Calu3 (cell line): ENCODE results near the gene FBP2. TPM values are rescaled to one million over a fixed set of nuclear protein-coding genes. Genes with fewer than 3 reads are reported as not detected.
"Not testable (repeated sequence)": the region's sequence is repeated elsewhere in the genome, so short reads cannot be mapped to it uniquely, and the experiment has no call there.

Experiments used
- BruUV-seq: library from RNA; stranded (reverse); fragments of 400-500 nt; replicated peaks from 2 replicates; lab custom pipeline; 2021; lab: Mats Ljungman, UMichigan
- CTCF ChIA-PET: fragments of 300-600 bp; sonication (Branson Sonifier 250); formaldehyde crosslinking; loops from one replicate; lab custom pipeline; 2022; ENCODE audit warnings: antibody characterized with exemption; lab: Charles Lee
- DNase-seq: peaks from one replicate; pipeline ENCODE4 v3.0.0; 2022
- H3K27ac Mint-ChIP-seq: one replicate; pipeline ENCODE4 v1.8.0; 2022; ENCODE audit warnings: mixed read lengths; ENCODE audit not compliant: unreplicated experiment
- H3K27me3 Mint-ChIP-seq: one replicate; pipeline ENCODE4 v1.8.0; 2022; ENCODE audit warnings: mixed read lengths; ENCODE audit not compliant: unreplicated experiment
- H3K36me3 Mint-ChIP-seq: one replicate; pipeline ENCODE4 v1.8.0; 2022; ENCODE audit warnings: mild to moderate bottlenecking, moderate library complexity, mixed read lengths; ENCODE audit not compliant: insufficient read depth, unreplicated experiment
- H3K4me1 Mint-ChIP-seq: one replicate; pipeline ENCODE4 v1.8.0; 2022; ENCODE audit warnings: mild to moderate bottlenecking, low read depth, mixed read lengths; ENCODE audit not compliant: unreplicated experiment
- H3K4me3 Mint-ChIP-seq: one replicate; pipeline ENCODE4 v1.8.0; 2022; ENCODE audit warnings: mild to moderate bottlenecking, low read depth, moderate library complexity, mixed read lengths; ENCODE audit not compliant: unreplicated experiment
- H3K9me3 Mint-ChIP-seq: one replicate; pipeline ENCODE4 v1.8.0; 2022; ENCODE audit warnings: low read depth, mixed read lengths; ENCODE audit not compliant: unreplicated experiment
- CTCF ChIP-seq: fragments of 200-600 bp; IDR thresholded peaks from one replicate; pipeline ENCODE4 v1.8.0; 2022; ENCODE audit warnings: antibody characterized with exemption; ENCODE audit not compliant: unreplicated experiment
- intact Hi-C: fragments of 100-400 bp; cut with micrococcal nuclease; formaldehyde crosslinking; loops from one replicate; pipeline ENCODE4 v1.10.0; 2022; ENCODE audit not compliant: unreplicated experiment
- total RNA-seq: library from RNA; stranded (reverse); gene quantifications from 2 replicates; pipeline ENCODE4 v1.2.3, GENCODE V29; 2022

Gene FBP2
- total RNA-seq, 1 experiment from 2014 or later = not detected

DNA sequence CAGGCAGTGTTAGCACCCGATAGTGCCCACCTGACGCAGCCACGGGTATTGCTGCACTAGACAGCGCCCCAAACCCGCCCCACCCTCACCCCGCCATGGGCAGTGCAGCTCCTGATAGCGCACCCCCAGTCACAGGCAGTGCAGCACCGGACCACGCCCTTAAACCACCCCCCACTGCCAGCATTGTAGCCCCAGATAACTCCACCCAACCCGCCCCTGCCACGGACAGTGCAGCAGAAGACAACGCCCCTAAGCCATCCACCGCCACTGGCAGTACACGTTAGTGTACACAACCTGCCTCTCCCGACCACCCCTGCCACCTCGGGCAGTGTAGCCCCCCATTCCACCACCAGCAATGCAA, 39.6 kb downstream of the FBP2 start:
- no peak for TF ChIP-seq CTCF
- no TSS peak for BruUV-seq
- no peaks in the 10 kb centered on the region for H3K36me3 Mint-ChIP-seq
- no peak overlapping the region for H3K4me3 Mint-ChIP-seq
- CTCF ChIA-PET = interaction anchor here (0.7 to 1.0 kb wide), 8 partner anchors 49 to 614 kb away, joined by 3 to 8 read pairs (median 4); no protein-coding TSS in a partner anchor
- no peak for DNase-seq
- intact Hi-C loops = loop anchor here (1.0 kb wide), 2 partner anchors 49 to 69 kb away; no protein-coding TSS in a partner anchor
- H3K27ac Mint-ChIP-seq = no peak overlapping the region
- peaks cover 11% of the 10 kb centered on the region for H3K4me1 Mint-ChIP-seq
- H3K9me3 Mint-ChIP-seq = no peaks in the 10 kb centered on the region
- peaks cover 8% of the 10 kb centered on the region for H3K27me3 Mint-ChIP-seq

DNA sequence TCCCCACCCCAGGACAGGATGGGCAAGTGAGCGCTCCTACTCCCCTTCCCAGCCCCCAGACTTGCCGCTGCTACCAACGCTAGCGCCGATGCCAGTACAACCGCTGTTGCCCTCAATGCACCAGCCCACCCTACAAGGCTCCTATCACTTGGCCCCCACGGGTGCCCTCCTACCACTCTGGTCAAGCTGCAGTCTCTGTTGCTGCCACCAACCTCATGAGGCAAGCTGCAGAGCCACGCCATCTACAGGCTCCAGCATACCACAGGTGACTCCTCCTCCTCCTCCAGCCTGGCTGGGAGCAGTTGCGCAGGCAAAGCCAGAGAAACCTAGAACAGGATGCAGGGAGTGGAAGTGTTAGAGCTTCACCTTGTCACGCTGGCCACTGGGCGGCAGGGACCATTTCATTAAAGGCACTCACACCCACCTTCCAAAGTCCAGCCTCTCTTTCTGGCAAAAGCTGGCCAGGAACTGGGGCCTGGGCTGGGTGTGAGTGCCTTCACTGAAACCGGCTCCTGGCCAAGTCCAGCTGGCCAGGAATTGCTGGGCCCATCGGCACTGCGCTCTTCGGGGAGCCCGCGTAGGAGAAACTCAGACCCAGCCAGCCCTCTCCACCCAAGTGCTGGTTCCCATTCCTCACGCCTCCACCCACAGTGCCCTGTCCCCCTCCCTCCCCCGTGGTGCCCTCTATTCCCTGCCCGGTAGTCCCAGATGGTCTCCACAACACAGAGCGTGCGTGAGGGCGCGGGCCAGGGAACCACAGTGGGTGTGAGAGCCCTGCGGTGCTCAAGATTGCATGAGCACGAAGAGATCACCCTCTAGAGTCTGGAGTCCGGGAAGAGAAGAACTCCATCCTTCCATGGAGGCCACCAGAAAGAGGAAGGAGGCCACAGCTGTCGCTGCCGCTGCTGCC, 40.3 kb downstream of the FBP2 start:
- intact Hi-C loops = no loop called here
- BruUV-seq = no TSS peak
- CTCF ChIA-PET = interaction anchor here (0.8 to 1.6 kb wide), 4 partner anchors 53 to 615 kb away, joined by 3 to 7 read pairs (median 3); no protein-coding TSS in a partner anchor

GRCh38 chr9:94545940-94546339, 47.7 kb downstream of the FBP2 start:
- intact Hi-C loops = no loop called here
- Mint-ChIP-seq H3K27me3 (no peaks in the 10 kb centered on the region), H3K4me3 (no peak overlapping the region), H3K9me3 (no peaks in the 10 kb centered on the region), H3K4me1 (no peaks in the 10 kb centered on the region), H3K27ac (no peak overlapping the region), H3K36me3 (peaks cover 3% of the 10 kb centered on the region)
- DNase-seq = no peak
- CTCF ChIA-PET = interaction anchor here (0.6 kb wide), 1 partner anchor 75 kb away, joined by 3 read pairs; no protein-coding TSS in a partner anchor
- no peak for TF ChIP-seq CTCF
- BruUV-seq = no TSS peak

More for the DNA sequence above, 40.3 kb downstream of the FBP2 start:
- Mint-ChIP-seq H3K9me3 (no peaks in the 10 kb centered on the region), H3K36me3 (no peaks in the 10 kb centered on the region), H3K27ac (no peak overlapping the region), H3K4me1 (peaks cover 11% of the 10 kb centered on the region), H3K27me3 (peaks cover 8% of the 10 kb centered on the region), H3K4me3 (no peak overlapping the region)
- DNase-seq = peak; percentile 56
- TF ChIP-seq CTCF = no peak

GRCh38 chr9:94544335-94544734, 49.3 kb downstream of the FBP2 start:
- BruUV-seq, H3K36me3 Mint-ChIP-seq, H3K4me3 Mint-ChIP-seq, H3K27ac Mint-ChIP-seq, CTCF ChIA-PET, intact Hi-C loops, DNase-seq, H3K4me1 Mint-ChIP-seq, H3K9me3 Mint-ChIP-seq, H3K27me3 Mint-ChIP-seq: not testable (repeated sequence)
